Right lobe of liver (tissue), 4 donors: Measurements from ENCODE around the gene MRPL36.

ENCODE experiments used
- CTCF ChIP-seq, 4 donors: fragments of 200-600 bp in 3 of 4; fragments of 450-650 bp in 1 of 4; IDR thresholded peaks; one replicate each; pipeline versions ENCODE4 v1.5.1 to v1.8.0; 2016 to 2022; ENCODE audit warnings: antibody characterized with exemption in 4 of 4, mild to moderate bottlenecking in 2 of 4
- POLR2A ChIP-seq: fragments of 450-650 bp; IDR thresholded peaks from one replicate; pipeline ENCODE4 v1.6.1; 2017; ENCODE audit warnings: antibody characterized with exemption, mild to moderate bottlenecking
- donor health status: DM: no; HTN: no; CAD: no.
- donor health status: DM: no; HTN: no; CAD: no.
- donor health status: DM: no; HTN: yes; CAD: no.

DNA sequence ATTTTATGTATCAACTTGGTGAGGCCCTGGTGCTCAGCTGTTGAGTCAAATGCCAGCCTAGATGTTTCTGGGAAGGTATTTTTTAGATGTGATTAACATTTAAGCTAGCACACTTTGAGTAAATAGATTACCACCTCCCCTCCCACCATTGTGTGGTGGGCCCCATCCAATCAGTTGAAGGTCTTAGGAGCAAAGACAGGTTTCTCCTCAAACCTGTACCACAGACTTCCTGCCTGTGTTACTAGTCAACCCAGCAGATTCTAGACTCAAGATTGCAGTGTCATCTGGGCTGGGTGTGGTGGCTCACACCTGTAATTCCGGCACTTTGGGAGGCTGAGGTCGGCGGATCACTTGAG lies 33.8 kb downstream of the MRPL36 start:
- no peak for TF ChIP-seq CTCF (IDR thresholded peaks at IDR 0.05)
- TF ChIP-seq POLR2A: no peak
